ENCODE results near the gene ATF5.

The ATF5 gene

GRCh38 chr19:49951806-49952478 is 22.9 kb downstream of the ATF5 start:
- DNase-seq (ENCODE audit: low read depth): no peak
- TF ChIP-seq CTCF (conservative IDR thresholded peaks at IDR 0.05; ENCODE audit: low read depth, low read length): no peak
- H3K4me3 ChIP-seq (ENCODE audit: low read depth, low read length): no peak overlapping the region

GRCh38 chr19:49952479-49952836 is 23.5 kb downstream of the ATF5 start:
- no peak for TF ChIP-seq CTCF (conservative IDR thresholded peaks at IDR 0.05; ENCODE audit: low read depth, low read length)
- peak; percentile 21 for DNase-seq (ENCODE audit: low read depth)
- no peak overlapping the region for H3K4me3 ChIP-seq (ENCODE audit: low read depth, low read length)

GRCh38 chr19:49952906-49953305 is 23.9 kb downstream of the ATF5 start:
- no peak for DNase-seq (ENCODE audit: low read depth)
- no peak overlapping the region for H3K4me3 ChIP-seq (ENCODE audit: low read depth, low read length)
- TF ChIP-seq CTCF (conservative IDR thresholded peaks at IDR 0.05; ENCODE audit: low read depth, low read length): no peak

- no peak for TF ChIP-seq CTCF (conservative IDR thresholded peaks at IDR 0.05; ENCODE audit: low read depth, low read length)
- DNase-seq (ENCODE audit: low read depth): no peak
- no peak overlapping the region for H3K4me3 ChIP-seq (ENCODE audit: low read depth, low read length)
These were observed 24.4 kb downstream of the ATF5 start for GRCh38 chr19:49953416-49953815.

GRCh38 chr19:49954092-49954829 is 25.3 kb downstream of the ATF5 start:
- no peak for TF ChIP-seq CTCF (conservative IDR thresholded peaks at IDR 0.05; ENCODE audit: low read depth, low read length)

GRCh38 chr19:49954933-49955332 is 25.9 kb downstream of the ATF5 start:
- H3K4me3 ChIP-seq (ENCODE audit: low read depth, low read length): no peak overlapping the region
- TF ChIP-seq CTCF (conservative IDR thresholded peaks at IDR 0.05; ENCODE audit: low read depth, low read length): no peak
- no peak for DNase-seq (ENCODE audit: low read depth)

More at GRCh38 chr19:49954092-49954829, 25.3 kb downstream of the ATF5 start:
- H3K4me3 ChIP-seq (ENCODE audit: low read depth, low read length): no peak overlapping the region
- peak; percentile 64 for DNase-seq (ENCODE audit: low read depth)

GRCh38 chr19:49956115-49956495 is 27.1 kb downstream of the ATF5 start:
- DNase-seq (ENCODE audit: low read depth): no peak
- no peak for TF ChIP-seq CTCF (conservative IDR thresholded peaks at IDR 0.05; ENCODE audit: low read depth, low read length)
- H3K4me3 ChIP-seq (ENCODE audit: low read depth, low read length): no peak overlapping the region
